ENCODE results near the gene TMOD2. TPM values are rescaled to one million over a fixed set of nuclear protein-coding genes. Genes with fewer than 3 reads are reported as not detected.

The TMOD2 gene
- total RNA-seq, 2 donors from 2014 or later: 2.4 to 7.2 TPM

GRCh38 chr15:51720201-51720995, 31.0 kb upstream of the TMOD2 start:
- no peak for DNase-seq
- Histone ChIP-seq H3K4me3 (no peak overlapping the region), H3K36me3 (no peaks in the 10 kb centered on the region), H3K27ac (no peak overlapping the region), H3K9ac (ENCODE audit: low read depth in 2 of 2, low read length in 2 of 2) (no peak overlapping the region), H3K27me3 (no peaks in the 10 kb centered on the region), H3K4me1 (no peaks in the 10 kb centered on the region), H3K9me3 (no peaks in the 10 kb centered on the region)
- intact Hi-C loops (cut with DNase I): no loop called here
- no peak for TF ChIP-seq CTCF (IDR thresholded peaks at IDR 0.05)

DNA sequence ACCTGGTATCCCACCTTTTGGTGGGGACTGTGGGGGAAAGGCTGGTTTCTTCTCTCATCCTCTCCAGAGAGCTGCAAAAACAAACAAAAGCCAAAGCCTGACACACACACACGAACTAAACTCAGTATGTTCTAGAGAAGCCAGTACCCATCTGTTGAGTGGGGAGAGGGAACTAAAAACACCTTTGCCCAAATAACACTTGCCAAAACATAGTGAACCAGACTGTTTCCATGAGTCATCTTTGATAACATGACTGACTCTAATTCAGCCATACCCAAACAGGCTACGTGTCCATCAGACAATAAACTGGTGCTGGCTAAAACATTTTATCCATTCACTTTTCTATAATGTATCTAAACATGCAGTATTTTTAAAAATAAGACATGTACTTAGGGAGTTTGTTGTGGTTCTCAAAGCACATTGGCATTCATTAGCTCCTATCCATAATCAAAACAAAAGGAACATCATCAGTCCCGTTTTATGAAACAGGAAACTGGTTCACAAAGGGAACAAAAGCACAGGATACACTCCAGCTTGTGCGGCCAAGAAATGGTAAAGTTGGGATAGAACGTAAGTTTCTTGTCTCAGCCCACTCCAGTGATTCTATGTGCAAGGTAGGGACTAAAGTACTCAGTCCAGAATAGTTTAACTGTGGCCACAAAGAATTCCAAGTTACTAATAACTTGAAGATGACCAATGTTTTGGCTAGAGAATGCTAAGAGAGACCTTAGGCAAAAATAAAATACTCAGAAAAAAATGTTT, 30.0 kb upstream of the TMOD2 start:
- Histone ChIP-seq H3K4me1 (no peaks in the 10 kb centered on the region), H3K36me3 (no peaks in the 10 kb centered on the region), H3K27me3 (no peaks in the 10 kb centered on the region), H3K9ac (ENCODE audit: low read depth in 2 of 2, low read length in 2 of 2) (no peak overlapping the region), H3K9me3 (no peaks in the 10 kb centered on the region), H3K4me3 (no peak overlapping the region), H3K27ac (no peak overlapping the region)
- no peak for DNase-seq
- TF ChIP-seq CTCF (IDR thresholded peaks at IDR 0.05): no peak
- intact Hi-C loops (cut with DNase I): no loop called here

- H3K36me3 ChIP-seq: no peaks in the 10 kb centered on the region
- no peak overlapping the region for H3K27ac ChIP-seq
- H3K4me1 ChIP-seq: no peaks in the 10 kb centered on the region
- DNase-seq: no peak
- no peak overlapping the region for H3K9ac ChIP-seq (ENCODE audit: low read depth in 2 of 2, low read length in 2 of 2)
- TF ChIP-seq CTCF (IDR thresholded peaks at IDR 0.05): no peak
- H3K4me3 ChIP-seq: no peak overlapping the region
- no peaks in the 10 kb centered on the region for H3K27me3 ChIP-seq
- intact Hi-C loops (cut with DNase I): no loop called here
- H3K9me3 ChIP-seq: no peaks in the 10 kb centered on the region
Measured at GRCh38 chr15:51724199-51724598, 27.2 kb upstream of the TMOD2 start.

DNA sequence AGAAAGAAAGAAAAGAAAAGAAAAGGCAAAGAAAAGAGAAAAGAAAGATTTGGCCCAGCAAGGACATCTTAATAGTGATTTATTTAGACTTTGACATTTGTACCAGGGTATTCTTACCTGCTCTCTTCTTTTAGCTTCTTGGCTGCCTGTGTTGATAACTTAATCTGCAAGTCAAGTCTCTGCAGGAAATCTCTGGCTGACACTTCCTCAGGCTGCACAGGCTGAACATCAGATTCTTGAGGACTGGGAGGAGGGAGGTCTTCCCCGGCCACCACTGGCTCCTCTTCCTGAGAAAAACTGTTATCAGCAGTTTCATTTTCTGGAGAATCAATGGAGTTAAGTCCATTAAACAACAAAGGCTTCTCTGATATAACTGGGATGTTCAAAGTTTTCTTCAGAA, 26.7 kb upstream of the TMOD2 start:
- H3K27me3 ChIP-seq: no peaks in the 10 kb centered on the region
- no peaks in the 10 kb centered on the region for H3K36me3 ChIP-seq
- H3K9ac ChIP-seq (ENCODE audit: low read depth in 2 of 2, low read length in 2 of 2): no peak overlapping the region
- no peak for TF ChIP-seq CTCF (IDR thresholded peaks at IDR 0.05)
- H3K4me3 ChIP-seq: no peak overlapping the region
- no peak for DNase-seq
- intact Hi-C loops (cut with DNase I): no loop called here
- H3K4me1 ChIP-seq: no peaks in the 10 kb centered on the region
- no peak overlapping the region for H3K27ac ChIP-seq
- no peaks in the 10 kb centered on the region for H3K9me3 ChIP-seq

GRCh38 chr15:51726302-51727073, 24.9 kb upstream of the TMOD2 start:
- Histone ChIP-seq H3K27me3 (no peaks in the 10 kb centered on the region), H3K36me3 (no peaks in the 10 kb centered on the region), H3K4me3 (no peak overlapping the region), H3K9ac (ENCODE audit: low read depth in 2 of 2, low read length in 2 of 2) (no peak overlapping the region), H3K9me3 (no peaks in the 10 kb centered on the region), H3K4me1 (no peaks in the 10 kb centered on the region), H3K27ac (no peak overlapping the region)
- intact Hi-C loops (cut with DNase I): no loop called here
- DNase-seq: peak; percentile 34
- TF ChIP-seq CTCF (IDR thresholded peaks at IDR 0.05): no peak
